WTC11 (cell line): ENCODE measurements around the gene BICDL1. TPM values are rescaled to one million over a fixed set of nuclear protein-coding genes. Genes with fewer than 3 reads are reported as not detected.

ENCODE experiments used
- ATAC-seq: fragments of 200-7000 bp; cut with Tn5 transposase; 2 replicates; pipeline ENCODE4 v1.10.0; 2021; ENCODE audit warnings: mild to moderate bottlenecking, moderate library complexity
- CTCF ChIA-PET: fragments of 300-600 bp; sonication (Branson Sonifier 250); formaldehyde crosslinking; loops from one replicate; lab custom pipeline; 2021; ENCODE audit warnings: antibody characterized with exemption; lab: Charles Lee
- POLR2A ChIA-PET: fragments of 350-600 bp; sonication (Branson Sonifier 250); formaldehyde crosslinking; loops from one replicate; lab custom pipeline; 2021; ENCODE audit warnings: antibody characterized with exemption; lab: Charles Lee
- DNase-seq: peaks from one replicate; pipeline ENCODE4 v3.0.0; 2021; ENCODE audit warnings: low spot score
- H3K27ac Mint-ChIP-seq: 2 replicates; pipeline ENCODE4 v1.8.0; 2021; ENCODE audit warnings: mixed read lengths
- H3K27me3 Mint-ChIP-seq: 2 replicates; pipeline ENCODE4 v1.8.0; 2021; ENCODE audit warnings: low read depth, mild to moderate bottlenecking, moderate library complexity, mixed read lengths
- H3K36me3 Mint-ChIP-seq: 2 replicates; pipeline ENCODE4 v1.8.0; 2021; ENCODE audit warnings: mixed read lengths
- H3K4me1 Mint-ChIP-seq: 2 replicates; pipeline ENCODE4 v1.8.0; 2022; ENCODE audit warnings: mixed read lengths
- H3K4me3 Mint-ChIP-seq: 2 replicates; pipeline ENCODE4 v1.8.0; 2021; ENCODE audit warnings: mild to moderate bottlenecking, moderate library complexity, mixed read lengths
- H3K9me3 Mint-ChIP-seq: 2 replicates; pipeline ENCODE4 v1.8.0; 2021; ENCODE audit warnings: mixed read lengths
- CREM ChIP-seq: sonication (generic); formaldehyde crosslinking; IDR thresholded peaks from 2 replicates; pipeline ENCODE4 v1.8.1; 2022; ENCODE audit warnings: mild to moderate bottlenecking, missing genetic modification reagents, moderate library complexity
- EMX1 ChIP-seq: fragments of 250-450 bp; sonication (Bioruptor Pico); IDR thresholded peaks from 2 replicates; pipeline ENCODE4 v1.8.0; 2021; ENCODE audit warnings: mild to moderate bottlenecking
- ESRRA ChIP-seq: sonication (generic); formaldehyde crosslinking; IDR thresholded peaks from 2 replicates; pipeline ENCODE4 v1.8.1; 2022; ENCODE audit warnings: mild to moderate bottlenecking, missing genetic modification reagents, borderline replicate concordance
- FOXJ3 ChIP-seq: sonication (generic); formaldehyde crosslinking; IDR thresholded peaks from 2 replicates; pipeline ENCODE4 v1.9.0; 2021; ENCODE audit warnings: missing genetic modification reagents, mild to moderate bottlenecking, borderline replicate concordance
- GRHL2 ChIP-seq: fragments of 250-450 bp; sonication (Bioruptor Pico); IDR thresholded peaks from 2 replicates; pipeline ENCODE4 v1.8.0; 2022; ENCODE audit warnings: mild to moderate bottlenecking, moderate library complexity; ENCODE audit not compliant: insufficient replicate concordance, severe bottlenecking
- HMGA2 ChIP-seq: fragments of 250-450 bp; sonication (Bioruptor Pico); IDR thresholded peaks from 2 replicates; pipeline ENCODE4 v1.4.0; 2021; ENCODE audit warnings: mild to moderate bottlenecking, moderate library complexity
- MXD4 ChIP-seq: fragments of 250-450 bp; sonication (Bioruptor Pico); IDR thresholded peaks from 2 replicates; pipeline ENCODE4 v1.8.0; 2021; ENCODE audit warnings: mild to moderate bottlenecking, moderate library complexity, borderline replicate concordance
- MYBL2 ChIP-seq: sonication (generic); formaldehyde crosslinking; IDR thresholded peaks from 2 replicates; pipeline ENCODE4 v1.8.1; 2023; ENCODE audit warnings: mild to moderate bottlenecking, moderate library complexity, missing genetic modification reagents
- NFE2L1 ChIP-seq: sonication (generic); formaldehyde crosslinking; IDR thresholded peaks from 2 replicates; pipeline ENCODE4 v1.8.1; 2023; ENCODE audit warnings: missing genetic modification reagents
- NR1H2 ChIP-seq: sonication (generic); formaldehyde crosslinking; IDR thresholded peaks from 2 replicates; pipeline ENCODE4 v1.9.0; 2021; ENCODE audit warnings: mild to moderate bottlenecking, moderate library complexity, missing genetic modification reagents
- NR2C2 ChIP-seq: sonication (generic); formaldehyde crosslinking; IDR thresholded peaks from 2 replicates; pipeline ENCODE4 v1.8.0; 2022; ENCODE audit warnings: mild to moderate bottlenecking, missing genetic modification reagents
- SMAD4 ChIP-seq: sonication (generic); formaldehyde crosslinking; IDR thresholded peaks from 2 replicates; pipeline ENCODE4 v1.8.0; 2022; ENCODE audit warnings: mild to moderate bottlenecking, missing genetic modification reagents
- ZNF138 ChIP-seq: sonication (generic); formaldehyde crosslinking; conservative IDR thresholded peaks from 2 replicates; pipeline ENCODE4 v1.8.1; 2022; ENCODE audit warnings: mild to moderate bottlenecking, moderate library complexity, missing genetic modification reagents
- ZNF532 ChIP-seq: fragments of 250-450 bp; sonication (Bioruptor Pico); IDR thresholded peaks from 2 replicates; pipeline ENCODE4 v1.9.0; 2021; ENCODE audit warnings: mild to moderate bottlenecking, borderline replicate concordance
- total RNA-seq: library from RNA; stranded (reverse); gene quantifications from 3 replicates; pipeline ENCODE4 v1.2.3, GENCODE V29; 2021
- TF ChIP-seq, protein P1 (sequence below): sonication (generic); formaldehyde crosslinking; IDR thresholded peaks from 2 replicates; pipeline ENCODE4 v1.8.1; 2022; ENCODE audit warnings: missing genetic modification reagents, borderline replicate concordance
- TF ChIP-seq, protein P2 (sequence below): sonication (generic); formaldehyde crosslinking; IDR thresholded peaks from 2 replicates; pipeline ENCODE4 v1.8.0; 2023; ENCODE audit warnings: mild to moderate bottlenecking, missing genetic modification reagents
- TF ChIP-seq, protein P3 (sequence below): sonication (generic); formaldehyde crosslinking; IDR thresholded peaks from 2 replicates; pipeline ENCODE4 v1.8.1; 2023; ENCODE audit warnings: mild to moderate bottlenecking, missing genetic modification reagents, moderate library complexity

BICDL1 gene
- total RNA-seq, 1 experiment from 2014 or later, result 23.1 TPM

GRCh38 chr12:120067084-120067869, 78.2 kb downstream of the BICDL1 start (continued):
- TF ChIP-seq, protein P1, sequence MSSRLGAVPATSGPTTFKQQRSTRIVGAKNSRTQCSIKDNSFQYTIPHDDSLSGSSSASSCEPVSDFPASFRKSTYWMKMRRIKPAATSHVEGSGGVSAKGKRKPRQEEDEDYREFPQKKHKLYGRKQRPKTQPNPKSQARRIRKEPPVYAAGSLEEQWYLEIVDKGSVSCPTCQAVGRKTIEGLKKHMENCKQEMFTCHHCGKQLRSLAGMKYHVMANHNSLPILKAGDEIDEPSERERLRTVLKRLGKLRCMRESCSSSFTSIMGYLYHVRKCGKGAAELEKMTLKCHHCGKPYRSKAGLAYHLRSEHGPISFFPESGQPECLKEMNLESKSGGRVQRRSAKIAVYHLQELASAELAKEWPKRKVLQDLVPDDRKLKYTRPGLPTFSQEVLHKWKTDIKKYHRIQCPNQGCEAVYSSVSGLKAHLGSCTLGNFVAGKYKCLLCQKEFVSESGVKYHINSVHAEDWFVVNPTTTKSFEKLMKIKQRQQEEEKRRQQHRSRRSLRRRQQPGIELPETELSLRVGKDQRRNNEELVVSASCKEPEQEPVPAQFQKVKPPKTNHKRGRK (CRISPR knock-in tag), result no peak
- no peak for TF ChIP-seq NR1H2 (CRISPR knock-in tag)
- TF ChIP-seq SMAD4 (CRISPR knock-in tag), result no peak
- TF ChIP-seq, all 79 proteins: peak for 0

DNA sequence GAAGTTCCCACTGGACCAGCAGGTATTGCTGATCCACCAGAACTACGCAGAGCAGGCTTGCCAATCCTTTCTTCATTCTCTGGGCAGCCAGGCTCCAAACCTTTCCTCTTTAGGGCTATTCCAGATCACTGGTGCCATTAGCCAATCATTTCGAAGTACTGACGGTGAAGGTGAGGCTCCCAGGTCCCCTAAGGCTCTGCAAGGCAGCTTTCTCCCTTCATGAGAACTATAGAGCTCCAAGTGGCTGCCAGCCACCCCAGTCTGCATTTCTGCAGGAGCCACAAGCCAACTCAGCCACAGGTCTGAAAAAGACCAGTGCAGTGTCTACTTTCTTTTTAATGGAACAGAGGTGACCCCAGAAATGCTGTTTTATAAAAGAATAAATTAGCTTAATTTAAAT, 78.9 kb downstream of the BICDL1 start:
- DNase-seq, result no peak
- Mint-ChIP-seq H3K27me3 (no peaks in the 10 kb centered on the region), H3K9me3 (no peaks in the 10 kb centered on the region), H3K4me1 (no peaks in the 10 kb centered on the region; the same call in 1 of the 2 replicates), H3K27ac (no peak overlapping the region), H3K4me3 (no peak overlapping the region), H3K36me3 (no peaks in the 10 kb centered on the region)
- ChIA-PET POLR2A (no interaction called here), CTCF (no interaction called here)
- TF ChIP-seq GRHL2, result no peak
- TF ChIP-seq MXD4, result no peak
- TF ChIP-seq HMGA2, result no peak
- TF ChIP-seq, protein P2, sequence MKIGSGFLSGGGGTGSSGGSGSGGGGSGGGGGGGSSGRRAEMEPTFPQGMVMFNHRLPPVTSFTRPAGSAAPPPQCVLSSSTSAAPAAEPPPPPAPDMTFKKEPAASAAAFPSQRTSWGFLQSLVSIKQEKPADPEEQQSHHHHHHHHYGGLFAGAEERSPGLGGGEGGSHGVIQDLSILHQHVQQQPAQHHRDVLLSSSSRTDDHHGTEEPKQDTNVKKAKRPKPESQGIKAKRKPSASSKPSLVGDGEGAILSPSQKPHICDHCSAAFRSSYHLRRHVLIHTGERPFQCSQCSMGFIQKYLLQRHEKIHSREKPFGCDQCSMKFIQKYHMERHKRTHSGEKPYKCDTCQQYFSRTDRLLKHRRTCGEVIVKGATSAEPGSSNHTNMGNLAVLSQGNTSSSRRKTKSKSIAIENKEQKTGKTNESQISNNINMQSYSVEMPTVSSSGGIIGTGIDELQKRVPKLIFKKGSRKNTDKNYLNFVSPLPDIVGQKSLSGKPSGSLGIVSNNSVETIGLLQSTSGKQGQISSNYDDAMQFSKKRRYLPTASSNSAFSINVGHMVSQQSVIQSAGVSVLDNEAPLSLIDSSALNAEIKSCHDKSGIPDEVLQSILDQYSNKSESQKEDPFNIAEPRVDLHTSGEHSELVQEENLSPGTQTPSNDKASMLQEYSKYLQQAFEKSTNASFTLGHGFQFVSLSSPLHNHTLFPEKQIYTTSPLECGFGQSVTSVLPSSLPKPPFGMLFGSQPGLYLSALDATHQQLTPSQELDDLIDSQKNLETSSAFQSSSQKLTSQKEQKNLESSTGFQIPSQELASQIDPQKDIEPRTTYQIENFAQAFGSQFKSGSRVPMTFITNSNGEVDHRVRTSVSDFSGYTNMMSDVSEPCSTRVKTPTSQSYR (CRISPR knock-in tag), result no peak
- ATAC-seq, result no peak

GRCh38 chr12:120069278-120069677, 80.2 kb downstream of the BICDL1 start:
- Mint-ChIP-seq H3K4me1 (no peaks in the 10 kb centered on the region), H3K4me3 (no peak overlapping the region), H3K36me3 (no peaks in the 10 kb centered on the region), H3K9me3 (no peaks in the 10 kb centered on the region), H3K27ac (no peak overlapping the region), H3K27me3 (no peaks in the 10 kb centered on the region)
- DNase-seq, result no peak
- CTCF ChIA-PET, result interaction anchor here (0.8 to 1.1 kb wide), 2 partner anchors 81 to 289 kb away, joined by 3 read pairs; partner anchors contain the start of gene BICDL1
- POLR2A ChIA-PET, result no interaction called here
- ATAC-seq, result no peak
- TF ChIP-seq, protein P3, sequence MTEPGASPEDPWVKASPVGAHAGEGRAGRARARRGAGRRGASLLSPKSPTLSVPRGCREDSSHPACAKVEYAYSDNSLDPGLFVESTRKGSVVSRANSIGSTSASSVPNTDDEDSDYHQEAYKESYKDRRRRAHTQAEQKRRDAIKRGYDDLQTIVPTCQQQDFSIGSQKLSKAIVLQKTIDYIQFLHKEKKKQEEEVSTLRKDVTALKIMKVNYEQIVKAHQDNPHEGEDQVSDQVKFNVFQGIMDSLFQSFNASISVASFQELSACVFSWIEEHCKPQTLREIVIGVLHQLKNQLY (CRISPR knock-in tag), result no peak
- TF ChIP-seq NR2C2 (CRISPR knock-in tag) (no peak), ZNF138 (CRISPR knock-in tag) (no peak), NFE2L1 (no peak), EMX1 (no peak), ZNF532 (CRISPR knock-in tag) (no peak), ESRRA (CRISPR knock-in tag) (no peak), CREM (CRISPR knock-in tag) (no peak), MYBL2 (no peak), FOXJ3 (CRISPR knock-in tag) (no peak)
